ENCODE results near the gene DNAAF1.
"Not testable (repeated sequence)": the region's sequence is repeated elsewhere in the genome, so short reads cannot be mapped to it uniquely, and the experiment has no call there.

The DNAAF1 gene

GRCh38 chr16:84214451-84215066, 69.5 kb downstream of the DNAAF1 start:
- no peak for DNase-seq

GRCh38 chr16:84215531-84215930, 70.4 kb downstream of the DNAAF1 start:
- no peak for DNase-seq

- not testable (repeated sequence) for DNase-seq
Measured at GRCh38 chr16:84216144-84216543, 71.0 kb downstream of the DNAAF1 start.

- no peak for DNase-seq
Measured at GRCh38 chr16:84218176-84218823, 73.2 kb downstream of the DNAAF1 start.

- no peak for DNase-seq
Measured at GRCh38 chr16:84218956-84219355, 73.8 kb downstream of the DNAAF1 start.

- DNase-seq, result no peak
Measured at GRCh38 chr16:84220851-84221250, 75.7 kb downstream of the DNAAF1 start.

- no peak for DNase-seq
Measured at GRCh38 chr16:84223456-84223855, 78.3 kb downstream of the DNAAF1 start.

- no peak for DNase-seq
Measured at GRCh38 chr16:84224554-84224953, 79.4 kb downstream of the DNAAF1 start.

GRCh38 chr16:84225126-84225525, 80.0 kb downstream of the DNAAF1 start:
- DNase-seq, result no peak

- DNase-seq, result no peak
Measured at GRCh38 chr16:84225571-84225970, 80.5 kb downstream of the DNAAF1 start.

- DNase-seq, result no peak
Measured at GRCh38 chr16:84226026-84226425, 80.9 kb downstream of the DNAAF1 start.
